GM12878 (cell line): ENCODE measurements around the gene MAN1A1. TPM values are rescaled to one million over a fixed set of nuclear protein-coding genes. Genes with fewer than 3 reads are reported as not detected.

Experiments
- ETV6 ChIP-seq, 2 experiments: fragments of 450-650 bp in 1 of 2; IDR thresholded peaks in 1 of 2; conservative IDR thresholded peaks in 1 of 2; 2 replicates each; pipeline ENCODE4 v1.6.1; 2014; ENCODE audit warnings: antibody characterized with exemption in 1 of 2, borderline replicate concordance in 1 of 2, low read depth in 1 of 2, mild to moderate bottlenecking in 1 of 2, moderate library complexity in 1 of 2
- PRDM15 ChIP-seq: fragments of 450-650 bp; formaldehyde crosslinking; IDR thresholded peaks from 2 replicates; pipeline ENCODE4 v1.4.0; 2020; ENCODE audit warnings: mild to moderate bottlenecking, moderate library complexity
- polyA plus RNA-seq, 11 experiments: library from polyadenylated mRNA; depleted of rRNA in 4 of 11; unstranded in 6 of 11; stranded (reverse) in 5 of 11; fragments of >200 nt; fragmentation: Nextera tagmentation in 4 of 11; fragmentation: Illumina TruSeq in 1 of 11; extraction: Ambion mirVana in 4 of 11; extraction: Trizol in 1 of 11; gene quantifications; 1 replicate in 1 of 11; 2 replicates in 10 of 11; pipeline versions ENCODE4 v1.2.1 to v1.2.3, GENCODE V29; 2011 to 2016; ENCODE audit warnings: inconsistent platforms in 2 of 11, missing spikeins in 2 of 11, low read depth in 1 of 11
- total RNA-seq, 4 experiments: library from RNA; depleted of rRNA in 3 of 4; stranded (reverse); fragments of >200 nt in 3 of 4; fragmentation: Illumina TruSeq in 1 of 4; extraction: Trizol in 1 of 4; gene quantifications; 2 replicates each; pipeline versions ENCODE4 v1.2.1 to v1.2.3, GENCODE V29; 2013 to 2021
- TF ChIP-seq, protein P1 (sequence below): fragments of 450-650 bp; IDR thresholded peaks from 2 replicates; pipeline ENCODE4 v1.6.1; 2018; ENCODE audit warnings: mild to moderate bottlenecking, low read depth, moderate library complexity; ENCODE audit not compliant: partially characterized antibody

The MAN1A1 gene
- total and polyA plus RNA-seq, 10 of the 15 experiments (the other 5 are each of a cell fraction or from before 2014, with no cell fraction given): 5.4 to 28.1 (median 19.5) TPM

DNA sequence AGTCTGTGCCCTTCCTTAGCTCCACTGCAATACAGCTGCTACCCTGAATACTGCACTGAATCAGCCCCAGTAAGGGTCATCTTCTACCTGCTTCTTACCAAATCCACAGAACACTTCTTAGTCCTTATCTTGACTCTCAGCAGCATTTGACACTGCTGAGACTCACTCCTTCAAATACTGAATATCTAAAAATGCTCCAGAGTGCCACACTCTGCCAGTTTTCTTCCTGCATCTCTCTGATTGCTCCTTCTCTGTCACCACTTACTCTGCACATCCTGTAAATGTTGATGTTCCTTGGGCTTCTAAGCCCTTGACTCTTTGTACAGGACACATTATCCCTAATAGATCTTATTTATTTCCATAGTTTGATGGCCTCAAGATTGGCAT, 19.8 kb downstream of the MAN1A1 start (continued):
- TF ChIP-seq, protein P1, sequence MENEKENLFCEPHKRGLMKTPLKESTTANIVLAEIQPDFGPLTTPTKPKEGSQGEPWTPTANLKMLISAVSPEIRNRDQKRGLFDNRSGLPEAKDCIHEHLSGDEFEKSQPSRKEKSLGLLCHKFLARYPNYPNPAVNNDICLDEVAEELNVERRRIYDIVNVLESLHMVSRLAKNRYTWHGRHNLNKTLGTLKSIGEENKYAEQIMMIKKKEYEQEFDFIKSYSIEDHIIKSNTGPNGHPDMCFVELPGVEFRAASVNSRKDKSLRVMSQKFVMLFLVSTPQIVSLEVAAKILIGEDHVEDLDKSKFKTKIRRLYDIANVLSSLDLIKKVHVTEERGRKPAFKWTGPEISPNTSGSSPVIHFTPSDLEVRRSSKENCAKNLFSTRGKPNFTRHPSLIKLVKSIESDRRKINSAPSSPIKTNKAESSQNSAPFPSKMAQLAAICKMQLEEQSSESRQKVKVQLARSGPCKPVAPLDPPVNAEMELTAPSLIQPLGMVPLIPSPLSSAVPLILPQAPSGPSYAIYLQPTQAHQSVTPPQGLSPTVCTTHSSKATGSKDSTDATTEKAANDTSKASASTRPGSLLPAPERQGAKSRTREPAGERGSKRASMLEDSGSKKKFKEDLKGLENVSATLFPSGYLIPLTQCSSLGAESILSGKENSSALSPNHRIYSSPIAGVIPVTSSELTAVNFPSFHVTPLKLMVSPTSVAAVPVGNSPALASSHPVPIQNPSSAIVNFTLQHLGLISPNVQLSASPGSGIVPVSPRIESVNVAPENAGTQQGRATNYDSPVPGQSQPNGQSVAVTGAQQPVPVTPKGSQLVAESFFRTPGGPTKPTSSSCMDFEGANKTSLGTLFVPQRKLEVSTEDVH: no peak
- TF ChIP-seq ETV6 (conservative IDR thresholded peaks at IDR 0.05 in 1 of 2, IDR thresholded peaks at IDR 0.05 in 1 of 2; ENCODE audit: borderline replicate concordance in 1 of 2, low read depth in 1 of 2) (no peak), PRDM15 (no peak)
- TF ChIP-seq, all 136 proteins: peak for 0
